GM23248 (cell line): ENCODE measurements around the gene MATN4. TPM values are rescaled to one million over a fixed set of nuclear protein-coding genes. Genes with fewer than 3 reads are reported as not detected.

ENCODE experiments used
- DNase-seq: peaks from one replicate; pipeline ENCODE4 v3.0.0-alpha.2; 2015
- H2AFZ ChIP-seq: fragments of 200-600 bp; sonication (generic); 2 replicates; pipeline ENCODE4 v1.6.1; 2016; ENCODE audit warnings: antibody characterized with exemption
- H3F3A ChIP-seq: fragments of 200-600 bp; sonication (generic); 2 replicates; pipeline ENCODE4 v1.6.1; 2016; ENCODE audit warnings: mild to moderate bottlenecking, antibody characterized with exemption, mixed run types; ENCODE audit not compliant: insufficient read depth
- H3K27ac ChIP-seq: fragments of 200-600 bp; sonication (generic); 2 replicates; pipeline ENCODE4 v1.5.1; 2016; ENCODE audit warnings: mild to moderate bottlenecking
- H3K27me3 ChIP-seq: fragments of 200-600 bp; sonication (generic); replicated peaks from 2 replicates; pipeline ENCODE4 v1.6.1; 2016; ENCODE audit warnings: mild to moderate bottlenecking; ENCODE audit not compliant: insufficient read depth
- H3K36me3 ChIP-seq: fragments of 200-600 bp; sonication (generic); 2 replicates; pipeline ENCODE4 v1.6.1; 2016; ENCODE audit warnings: low read depth, mild to moderate bottlenecking
- H3K4me1 ChIP-seq: fragments of 200-600 bp; sonication (generic); 2 replicates; pipeline ENCODE4 v1.6.1; 2016; ENCODE audit warnings: mild to moderate bottlenecking; ENCODE audit not compliant: insufficient read depth
- H3K4me2 ChIP-seq: fragments of 200-600 bp; sonication (generic); one replicate; pipeline ENCODE4 v1.6.1; 2016; ENCODE audit warnings: mild to moderate bottlenecking; ENCODE audit not compliant: unreplicated experiment
- H3K4me3 ChIP-seq: fragments of 200-600 bp; sonication (generic); 2 replicates; pipeline ENCODE4 v1.5.1; 2016; ENCODE audit warnings: mild to moderate bottlenecking
- H3K79me2 ChIP-seq: fragments of 200-600 bp; sonication (generic); 2 replicates; pipeline ENCODE4 v1.6.1; 2016; ENCODE audit warnings: mild to moderate bottlenecking; ENCODE audit not compliant: insufficient read depth
- H3K9ac ChIP-seq: fragments of 200-600 bp; sonication (generic); 2 replicates; pipeline ENCODE4 v1.6.1; 2016; ENCODE audit warnings: mild to moderate bottlenecking
- H3K9me2 ChIP-seq: fragments of 200-600 bp; sonication (generic); 2 replicates; pipeline ENCODE4 v1.6.1; 2016; ENCODE audit warnings: mixed run types, mild to moderate bottlenecking, moderate library complexity; ENCODE audit not compliant: insufficient read depth
- H3K9me3 ChIP-seq: fragments of 200-600 bp; sonication (generic); one replicate; pipeline ENCODE4 v1.6.1; 2017; ENCODE audit warnings: low read depth
- H4K20me1 ChIP-seq: fragments of 200-600 bp; sonication (generic); 2 replicates; pipeline ENCODE4 v1.6.0; 2016; ENCODE audit not compliant: insufficient read depth
- EZH2 ChIP-seq: fragments of 200-600 bp; sonication (generic); IDR thresholded peaks from 2 replicates; pipeline ENCODE4 v1.6.1; 2018; ENCODE audit warnings: antibody characterized with exemption, mild to moderate bottlenecking; ENCODE audit not compliant: insufficient read depth, poor library complexity, severe bottlenecking
- EZH2phosphoT487 ChIP-seq: fragments of 200-600 bp; sonication (generic); IDR thresholded peaks from 2 replicates; pipeline ENCODE4 v1.6.1; 2018; ENCODE audit warnings: antibody characterized with exemption, moderate library complexity, mild to moderate bottlenecking, low read depth; ENCODE audit not compliant: insufficient read depth
- WGBS, 2 experiments: methylation state at CpG; one replicate each; pipeline ENCODE4 v1.1.6; 2015 to 2017; ENCODE audit warnings: low lambda C conversion rate in 2 of 2, low coverage in 1 of 2; ENCODE audit errors: missing lambda C conversion rate in 2 of 2; 5-methylcytosine and 5-hydroxymethylcytosine counted together
- in situ Hi-C: fragments of 300-500 bp; cut with MboI; formaldehyde crosslinking; loops from 2 replicates; pipeline ENCODE4 v1.15.0; 2020
- polyA plus RNA-seq: library from polyadenylated mRNA; unstranded; fragments of >200 nt; fragmentation: Nextera tagmentation; extraction: Ambion mirVana; gene quantifications from 2 replicates; pipeline ENCODE4 v1.2.1, GENCODE V29; 2016
- total RNA-seq: library from RNA; depleted of rRNA; stranded (reverse); fragments of >200 nt; shearing (Covaris generic); gene quantifications from 2 replicates; pipeline ENCODE4 v1.2.3, GENCODE V29; 2014

MATN4 gene
- total and polyA plus RNA-seq, 2 experiments from 2014 or later = not detected

- no peak overlapping the region for H3K27ac ChIP-seq
- in situ Hi-C loops = loop anchor here (25.0 kb wide), 1 partner anchor 261 kb away; no protein-coding TSS in a partner anchor
Measured at GRCh38 chr20:45297786-45298497, 10.2 kb downstream of the MATN4 start.

GRCh38 chr20:45294659-45295058 lies 13.4 kb downstream of the MATN4 start:
- Histone ChIP-seq H3F3A (no peaks in the 10 kb centered on the region), H3K27ac (no peak overlapping the region), H3K9me2 (no peaks in the 10 kb centered on the region), H3K4me3 (no peak overlapping the region), H3K36me3 (no peaks in the 10 kb centered on the region), H3K4me2 (no peak overlapping the region), H3K79me2 (no peaks in the 10 kb centered on the region), H3K9me3 (no peaks in the 10 kb centered on the region), H4K20me1 (no peaks in the 10 kb centered on the region), H2AFZ (no peak overlapping the region), H3K27me3 (no peaks in the 10 kb centered on the region), H3K9ac (no peak overlapping the region), H3K4me1 (no peaks in the 10 kb centered on the region)
- 78 to 88% methylated on average over 1 of the region's 1 CpG for WGBS, 2 experiments
- TF ChIP-seq EZH2 (no peak), EZH2phosphoT487 (no peak)
- DNase-seq = no peak
- in situ Hi-C loops = loop anchor here (25.0 kb wide), 1 partner anchor 257 kb away; no protein-coding TSS in a partner anchor

More at GRCh38 chr20:45297786-45298497, 10.2 kb downstream of the MATN4 start:
- Histone ChIP-seq H3K36me3 (no peaks in the 10 kb centered on the region), H3K4me2 (no peak overlapping the region), H2AFZ (no peak overlapping the region), H4K20me1 (no peaks in the 10 kb centered on the region), H3K4me1 (no peaks in the 10 kb centered on the region), H3K27me3 (no peaks in the 10 kb centered on the region), H3K79me2 (no peaks in the 10 kb centered on the region), H3K4me3 (no peak overlapping the region), H3K9ac (no peak overlapping the region), H3K9me3 (no peaks in the 10 kb centered on the region), H3F3A (no peaks in the 10 kb centered on the region), H3K9me2 (no peaks in the 10 kb centered on the region)
- TF ChIP-seq EZH2 = no peak
- no peak for TF ChIP-seq EZH2phosphoT487
- no peak for DNase-seq
- 88% methylated on average over 25 to 52 of the region's 52 CpGs for WGBS, 2 experiments

GRCh38 chr20:45294003-45294368 lies 14.1 kb downstream of the MATN4 start:
- Histone ChIP-seq H3K27ac (no peak overlapping the region), H3K4me3 (peak overlapping the region; percentile 74), H3K4me1 (no peaks in the 10 kb centered on the region), H3K4me2 (peak overlapping the region; percentile 76), H2AFZ (peak overlapping the region; percentile 87; the same call in 1 of the 2 replicates), H3K9me2 (no peaks in the 10 kb centered on the region), H3K27me3 (no peaks in the 10 kb centered on the region), H3K79me2 (no peaks in the 10 kb centered on the region), H4K20me1 (no peaks in the 10 kb centered on the region), H3K9ac (no peak overlapping the region), H3K9me3 (no peaks in the 10 kb centered on the region), H3K36me3 (no peaks in the 10 kb centered on the region), H3F3A (no peaks in the 10 kb centered on the region)
- WGBS, 2 experiments = 46 to 58% methylated on average over 5 of the region's 5 CpGs
- TF ChIP-seq EZH2phosphoT487 (no peak), EZH2 (no peak)
- in situ Hi-C loops = loop anchor here (25.0 kb wide), 1 partner anchor 257 kb away; no protein-coding TSS in a partner anchor
- no peak for DNase-seq

GRCh38 chr20:45293041-45294002 lies 14.8 kb downstream of the MATN4 start:
- Histone ChIP-seq H3K27ac (no peak overlapping the region), H3K9me2 (no peaks in the 10 kb centered on the region), H3K27me3 (no peaks in the 10 kb centered on the region), H3K36me3 (no peaks in the 10 kb centered on the region), H3K4me2 (peak overlapping the region; percentile 76), H3F3A (no peaks in the 10 kb centered on the region), H2AFZ (peak overlapping the region; percentile 87), H4K20me1 (no peaks in the 10 kb centered on the region), H3K9me3 (no peaks in the 10 kb centered on the region), H3K9ac (peak overlapping the region; percentile 66), H3K79me2 (no peaks in the 10 kb centered on the region), H3K4me1 (no peaks in the 10 kb centered on the region), H3K4me3 (peak overlapping the region; percentile 74)
- in situ Hi-C loops = loop anchor here (25.0 kb wide), 1 partner anchor 256 kb away; no protein-coding TSS in a partner anchor
- peak; percentile 82 for DNase-seq
- no peak for TF ChIP-seq EZH2
- no peak for TF ChIP-seq EZH2phosphoT487
- 10 to 12% methylated on average over 73 to 76 of the region's 79 CpGs for WGBS, 2 experiments
